Mesenteric fat pad (tissue), 1 donor: ENCODE measurements around the gene TOX2. TPM values are rescaled to one million over a fixed set of nuclear protein-coding genes. Genes with fewer than 3 reads are reported as not detected.

ENCODE experiments used
- DNase-seq: peaks from one replicate; pipeline ENCODE4 v3.0.0-alpha.2; 2020; ENCODE audit warnings: low spot score
- total RNA-seq: library from RNA; stranded (reverse); fragmentation: NEBNext Ultra II Directional; extraction: Animal tissue kit (Norgen Biotek cat#: 25700); gene quantifications from one replicate; pipeline ENCODE4 v1.2.1, GENCODE V29; 2021
- donor health status: DM: yes; HTN: yes; CAD: no.

TOX2 gene
- total RNA-seq, 1 donor from 2014 or later: 1.2 TPM

DNA sequence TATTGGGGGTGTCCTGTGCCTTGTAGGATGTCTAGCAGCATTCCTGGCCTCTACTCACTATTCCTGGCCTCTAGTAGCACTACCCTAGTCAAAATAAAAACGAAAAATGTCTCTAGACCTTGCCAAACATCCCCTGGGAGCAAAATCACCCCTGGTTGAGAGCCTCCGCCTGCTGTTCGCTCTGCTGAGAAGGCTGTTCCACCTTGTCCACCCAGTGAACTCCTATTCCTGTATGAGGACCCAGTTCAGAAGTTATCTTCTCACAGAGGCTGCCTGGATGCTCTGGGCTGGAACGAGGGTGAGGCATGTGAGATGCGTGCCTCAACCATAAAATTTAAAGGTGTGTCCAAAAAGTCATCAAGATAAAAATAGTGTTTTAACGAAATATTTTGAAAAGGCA, 101.9 kb downstream of the TOX2 start:
- DNase-seq: peak; percentile 18

- peak; percentile 49 for DNase-seq
Observed at GRCh38 chr20:44017211-44017610, 102.6 kb downstream of the TOX2 start.

DNA sequence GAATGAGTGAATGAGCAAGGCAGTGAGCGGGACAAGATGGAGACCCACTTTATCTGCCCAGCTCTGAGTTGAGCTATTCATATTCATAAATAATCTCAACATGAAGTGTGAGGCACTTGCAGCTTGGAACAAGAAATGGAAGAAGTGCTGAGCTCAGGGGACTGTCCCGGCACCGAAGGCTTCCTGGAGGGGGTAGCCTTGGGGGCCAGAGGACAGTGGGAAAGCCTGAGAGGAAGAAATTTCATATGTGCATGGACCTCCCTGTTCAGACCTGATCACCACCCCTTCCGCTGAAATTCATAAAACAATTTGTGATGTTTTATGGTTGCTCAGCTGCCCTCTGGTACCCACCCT, 103.2 kb downstream of the TOX2 start:
- DNase-seq: peak; percentile 35

GRCh38 chr20:44018259-44018941, 103.7 kb downstream of the TOX2 start:
- no peak for DNase-seq

DNA sequence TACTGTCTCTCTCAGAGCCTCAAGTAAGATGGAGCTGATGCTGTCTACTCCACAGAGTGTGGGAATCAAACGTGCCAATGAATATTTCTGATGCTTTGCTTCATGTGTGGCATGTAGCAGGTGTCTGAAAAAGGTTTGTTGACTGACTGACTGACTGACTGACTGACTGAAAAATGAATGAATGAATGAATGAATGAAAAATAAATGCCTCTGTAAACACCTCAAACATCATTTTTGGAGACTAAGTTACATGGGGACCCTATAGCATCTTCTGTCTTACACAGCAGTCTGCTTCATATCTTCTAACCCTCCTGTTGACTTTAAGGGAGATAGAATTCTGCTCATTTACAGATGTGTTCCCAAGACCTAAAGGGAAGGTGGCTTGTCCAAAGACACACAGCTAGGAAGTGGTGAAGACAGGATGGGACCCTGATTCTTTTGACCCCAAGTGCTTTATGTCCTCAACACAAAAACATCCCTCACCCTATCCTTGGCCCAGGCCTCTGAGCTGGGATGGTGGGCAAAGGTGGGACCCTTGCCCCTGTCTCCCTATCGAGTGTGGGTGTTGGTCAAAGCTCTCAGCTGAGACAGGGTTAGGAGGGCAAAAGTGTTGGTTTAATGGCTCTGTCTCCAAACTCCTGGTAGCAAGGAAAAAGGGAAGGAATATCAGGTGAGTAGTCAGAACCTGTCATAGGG, 104.4 kb downstream of the TOX2 start:
- no peak for DNase-seq

DNA sequence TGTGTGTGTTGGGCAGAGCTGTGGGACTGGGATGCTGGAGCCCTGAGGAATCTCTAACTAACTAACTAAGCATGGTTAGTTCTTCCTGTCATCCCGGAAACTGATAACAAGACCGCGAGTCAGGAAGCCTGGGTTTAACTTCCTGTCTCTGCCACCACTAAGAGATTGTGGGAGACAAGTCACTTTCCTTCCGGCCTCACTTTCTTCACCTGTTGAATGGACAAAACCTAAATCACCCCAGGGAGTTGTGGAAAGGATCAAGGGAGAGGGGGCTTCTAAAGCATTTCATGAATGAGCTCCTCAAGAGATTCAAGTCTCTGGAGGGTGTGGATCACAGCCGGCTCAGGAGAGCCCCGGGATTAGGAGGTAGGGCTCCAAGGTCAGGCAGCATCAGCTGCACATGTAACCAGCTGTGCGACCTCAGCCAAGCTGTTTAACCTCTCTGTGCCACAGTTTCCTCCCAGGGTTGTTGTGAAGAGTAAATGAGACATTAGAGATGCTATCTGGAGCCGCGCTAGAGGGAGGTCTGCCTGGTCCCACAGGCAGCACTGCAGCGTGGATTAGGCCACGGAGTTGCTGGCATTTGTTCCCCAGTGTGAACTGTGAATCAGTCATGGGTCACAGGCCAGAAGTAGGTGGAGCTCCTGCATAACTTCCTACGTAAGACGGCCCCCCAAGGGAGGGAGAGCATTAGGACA, 105.1 kb downstream of the TOX2 start:
- DNase-seq: no peak

GRCh38 chr20:44020406-44021148, 105.9 kb downstream of the TOX2 start:
- DNase-seq: no peak

- no peak for DNase-seq
Observed at GRCh38 chr20:44021186-44021585, 106.5 kb downstream of the TOX2 start.

DNA sequence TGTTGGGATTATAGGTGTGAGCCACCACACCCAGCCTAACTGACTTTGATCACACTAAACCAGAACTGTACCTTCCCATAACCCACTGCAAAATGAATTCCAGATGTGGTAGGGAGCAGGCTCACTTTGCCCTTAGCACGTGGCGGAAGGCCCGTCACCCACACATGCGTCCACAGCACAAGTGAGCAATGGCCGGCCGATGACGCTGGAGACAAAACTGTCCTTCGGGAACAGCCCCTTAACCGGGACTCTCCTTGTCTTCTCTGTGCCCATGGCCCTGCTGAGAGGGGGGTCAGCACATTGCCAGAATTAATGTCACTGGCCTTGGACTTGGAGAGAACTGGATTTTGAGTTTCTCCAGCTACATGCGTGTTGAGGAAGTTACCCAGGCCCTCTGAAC, 107.2 kb downstream of the TOX2 start:
- DNase-seq: no peak

DNA sequence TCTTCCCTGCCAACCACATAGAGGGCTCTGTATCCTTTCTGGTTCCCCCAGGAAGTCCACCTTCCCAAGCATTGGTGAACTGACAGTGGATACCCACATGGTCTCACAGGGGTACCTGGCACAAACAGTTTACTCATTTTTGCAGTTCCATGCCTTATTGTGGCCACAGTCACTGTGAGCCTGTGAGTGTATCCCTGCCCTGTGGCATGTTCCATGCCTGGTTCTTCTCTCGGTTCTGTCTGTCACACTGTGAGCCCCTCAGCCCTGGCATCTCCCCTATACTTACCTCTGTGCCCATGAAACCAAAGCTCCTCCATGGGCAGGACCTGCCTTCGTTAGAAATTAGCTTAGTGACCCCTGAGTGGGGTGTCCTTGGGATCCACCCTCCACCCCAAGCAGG, 107.8 kb downstream of the TOX2 start:
- DNase-seq: no peak

- DNase-seq: no peak
Observed at GRCh38 chr20:44023515-44024371, 109.1 kb downstream of the TOX2 start.

DNA sequence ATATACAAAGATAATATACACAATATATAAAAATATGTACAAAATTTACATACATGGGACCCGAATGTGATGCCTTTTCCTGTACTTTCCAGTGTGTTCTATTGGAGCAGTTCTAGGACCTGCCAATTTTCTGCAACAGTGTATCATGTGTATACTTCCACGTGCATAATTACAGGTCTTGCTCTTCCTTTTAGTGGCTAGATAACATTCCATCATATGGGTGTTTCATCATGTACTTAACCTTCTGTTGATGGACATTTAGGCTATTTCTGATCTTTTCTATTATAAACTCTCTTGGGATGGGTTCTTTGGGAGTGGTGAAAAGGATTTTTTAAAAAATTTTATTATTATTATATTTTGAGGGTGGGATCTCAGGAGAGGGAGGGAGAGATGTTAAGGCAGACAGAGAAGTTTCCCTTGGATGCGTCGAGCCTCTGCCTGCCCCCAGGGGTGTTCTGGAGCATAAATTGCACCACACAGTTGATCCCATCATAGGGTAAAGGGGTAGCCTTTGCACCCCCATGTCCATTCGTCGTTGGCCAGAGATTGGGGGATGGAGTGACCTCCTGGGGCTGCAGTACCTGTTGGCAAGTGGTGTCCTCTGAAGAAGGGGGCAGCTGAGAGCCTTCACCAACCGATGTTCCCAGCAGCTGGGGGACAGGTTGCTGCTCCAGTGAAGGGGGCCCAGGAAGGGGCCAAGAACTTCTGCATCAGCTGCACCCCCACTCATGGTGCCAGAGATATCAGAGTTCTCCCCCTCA, 110.3 kb downstream of the TOX2 start:
- no peak for DNase-seq

GRCh38 chr20:44025756-44026155, 111.1 kb downstream of the TOX2 start:
- DNase-seq: no peak

GRCh38 chr20:44026647-44027342, 112.1 kb downstream of the TOX2 start:
- peak; percentile 24 for DNase-seq

- DNase-seq: peak; percentile 39
Observed at GRCh38 chr20:44027343-44028002, 112.8 kb downstream of the TOX2 start.

- DNase-seq: peak; percentile 69
Observed at GRCh38 chr20:44028003-44028730, 113.5 kb downstream of the TOX2 start.

DNA sequence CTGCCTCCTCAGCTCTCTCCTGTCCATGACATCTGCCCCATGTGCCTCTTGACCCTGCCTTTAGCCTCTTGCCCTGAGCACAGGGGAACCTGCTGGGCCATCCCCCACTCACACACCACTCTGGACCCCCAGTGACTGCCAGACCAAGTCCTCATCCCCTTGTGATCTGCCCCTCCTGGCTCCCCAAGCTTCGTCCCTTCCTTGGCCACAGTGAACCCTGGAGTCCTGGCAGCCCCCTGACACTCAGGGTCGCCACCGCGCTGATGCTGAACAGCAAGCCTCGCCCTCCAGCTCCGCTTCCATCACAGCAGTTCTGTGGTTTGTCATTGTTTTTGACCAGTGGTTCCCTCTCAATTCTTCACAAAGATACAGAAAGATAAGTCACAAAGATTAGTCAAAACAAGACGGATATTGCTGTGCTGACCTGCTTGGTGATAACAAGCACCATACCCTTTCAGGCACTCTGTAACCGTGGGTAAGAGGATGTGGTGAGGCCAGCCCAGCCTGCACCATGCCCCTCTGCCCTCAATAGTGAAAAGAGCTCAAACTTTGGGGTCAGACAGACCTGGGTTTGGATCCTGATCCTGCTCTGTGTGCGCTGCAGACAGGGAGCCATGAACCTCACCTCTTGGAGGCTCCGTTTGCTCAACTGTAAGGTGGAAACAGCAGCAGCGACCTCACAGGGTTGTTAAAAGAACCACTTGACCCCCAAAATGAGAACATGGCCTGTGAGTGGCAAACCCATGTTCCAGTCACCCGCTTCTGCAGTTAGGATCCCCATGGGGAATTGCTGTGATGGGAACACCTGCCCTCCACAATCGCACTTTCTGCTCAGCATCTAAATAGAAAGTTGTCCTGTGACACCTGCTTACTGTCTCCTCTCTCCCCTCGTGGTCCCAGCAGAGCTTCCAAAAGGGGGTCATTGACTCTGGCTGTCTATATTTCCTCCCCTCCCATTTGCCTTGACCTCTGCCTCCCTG, 114.5 kb downstream of the TOX2 start:
- DNase-seq: peak; percentile 59
